Karpas-422 (cell line): ENCODE data around the gene OR5AC2. TPM values are rescaled to one million over a fixed set of nuclear protein-coding genes. Genes with fewer than 3 reads are reported as not detected.

Experiments used
- DNase-seq: peaks from one replicate; pipeline ENCODE4 v3.0.0-alpha.2; 2015
- H2AFZ ChIP-seq: fragments of 200-600 bp; sonication (generic); 2 replicates; pipeline ENCODE4 v1.6.1; 2014; ENCODE audit warnings: antibody characterized with exemption, low read length, mixed read lengths
- H3K27ac ChIP-seq: fragments of 200-600 bp; sonication (generic); 2 replicates; pipeline ENCODE4 v1.5.1; 2014; ENCODE audit warnings: mild to moderate bottlenecking, low read length, moderate library complexity
- H3K27me3 ChIP-seq: fragments of 200-600 bp; sonication (generic); 2 replicates; pipeline ENCODE4 v1.6.1; 2014; ENCODE audit warnings: low read length, mixed read lengths
- H3K36me3 ChIP-seq: fragments of 200-600 bp; sonication (generic); 2 replicates; pipeline ENCODE4 v1.6.1; 2014; ENCODE audit warnings: low read length, mixed read lengths; ENCODE audit not compliant: insufficient read depth
- H3K4me1 ChIP-seq: fragments of 200-600 bp; sonication (generic); 2 replicates; pipeline ENCODE4 v1.6.1; 2014; ENCODE audit warnings: mild to moderate bottlenecking, low read length, mixed read lengths
- H3K4me2 ChIP-seq: fragments of 200-600 bp; sonication (generic); 2 replicates; pipeline ENCODE4 v1.6.1; 2014; ENCODE audit warnings: low read length, low read depth, mild to moderate bottlenecking; ENCODE audit not compliant: poor library complexity, severe bottlenecking
- H3K4me3 ChIP-seq: fragments of 200-600 bp; sonication (generic); 2 replicates; pipeline ENCODE4 v1.5.1; 2014; ENCODE audit warnings: mild to moderate bottlenecking, antibody characterized with exemption, low read length, mixed read lengths
- H3K79me2 ChIP-seq: fragments of 200-600 bp; sonication (generic); 2 replicates; pipeline ENCODE4 v1.6.1; 2014; ENCODE audit warnings: mild to moderate bottlenecking, low read length, mixed read lengths
- H3K9ac ChIP-seq: fragments of 200-600 bp; sonication (generic); 2 replicates; pipeline ENCODE4 v1.6.0; 2014; ENCODE audit warnings: low read length
- H3K9me2 ChIP-seq: fragments of 200-600 bp; sonication (generic), shearing (Covaris generic); replicated peaks from 2 replicates; pipeline ENCODE4 v1.6.0; 2014; ENCODE audit warnings: mild to moderate bottlenecking, low read length, moderate library complexity; ENCODE audit not compliant: insufficient read depth
- H3K9me3 ChIP-seq: fragments of 300-700, 200-600 bp; sonication (generic); 2 replicates; pipeline ENCODE4 v1.6.1; 2014; ENCODE audit warnings: low read length, mixed read lengths
- H4K20me1 ChIP-seq: fragments of 200-600 bp; sonication (generic); 2 replicates; pipeline ENCODE4 v1.6.1; 2014; ENCODE audit warnings: mild to moderate bottlenecking, antibody characterized with exemption, low read length, low read depth; ENCODE audit not compliant: insufficient read depth
- total RNA-seq: library from RNA; depleted of rRNA; stranded (reverse); fragments of >200 nt; shearing (Covaris generic); gene quantifications from 2 replicates; pipeline ENCODE4 v1.2.3, GENCODE V29; 2014; ENCODE audit warnings: low replicate concordance; rRNA removed

Gene OR5AC2
- total RNA-seq, 1 experiment from 2014 or later = not detected

DNA sequence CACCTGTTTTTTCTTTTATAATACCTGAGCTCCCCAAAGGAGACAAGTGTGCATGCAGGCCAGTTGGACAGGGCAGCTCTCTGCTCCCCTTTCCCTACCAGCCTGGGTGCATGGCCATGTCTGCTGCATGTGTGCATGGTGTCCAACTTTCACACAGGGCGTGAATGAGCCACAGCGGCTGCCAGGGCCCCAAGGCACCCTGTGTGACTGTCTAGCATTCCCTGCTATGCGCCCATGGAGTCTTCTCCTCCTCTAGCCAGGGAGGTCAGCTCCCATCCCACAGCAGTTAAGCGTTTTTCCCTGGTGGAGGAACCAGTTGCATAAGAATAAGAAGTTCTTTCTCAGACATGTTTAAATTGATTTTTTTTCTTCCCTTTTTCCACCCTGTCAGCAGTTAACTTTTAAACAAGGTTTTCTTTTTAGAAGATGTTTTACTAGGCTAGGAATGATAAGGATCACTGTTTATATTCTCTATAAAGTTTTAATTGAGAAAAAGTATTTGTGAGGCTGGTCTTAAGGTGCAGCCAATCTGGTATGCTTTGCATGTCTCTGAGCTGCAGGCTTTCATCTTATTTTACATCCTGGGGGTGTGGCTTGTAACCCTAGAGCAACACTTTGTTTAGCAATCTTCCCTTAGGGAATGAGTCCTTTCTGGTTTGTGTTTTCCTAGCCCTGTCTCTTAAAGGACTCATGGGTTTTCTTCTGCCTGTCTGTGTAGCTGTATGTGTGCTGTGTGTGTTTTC is 23.0 kb downstream of the OR5AC2 start:
- Histone ChIP-seq H2AFZ (no peak overlapping the region), H3K4me2 (no peak overlapping the region), H3K4me3 (no peak overlapping the region), H3K79me2 (no peaks in the 10 kb centered on the region), H3K9ac (no peak overlapping the region), H3K4me1 (no peaks in the 10 kb centered on the region), H3K27ac (no peak overlapping the region), H4K20me1 (no peaks in the 10 kb centered on the region), H3K9me2 (no peaks in the 10 kb centered on the region), H3K9me3 (no peaks in the 10 kb centered on the region; the same call in 1 of the 2 replicates), H3K36me3 (no peaks in the 10 kb centered on the region), H3K27me3 (no peaks in the 10 kb centered on the region)
- no peak for DNase-seq

DNA sequence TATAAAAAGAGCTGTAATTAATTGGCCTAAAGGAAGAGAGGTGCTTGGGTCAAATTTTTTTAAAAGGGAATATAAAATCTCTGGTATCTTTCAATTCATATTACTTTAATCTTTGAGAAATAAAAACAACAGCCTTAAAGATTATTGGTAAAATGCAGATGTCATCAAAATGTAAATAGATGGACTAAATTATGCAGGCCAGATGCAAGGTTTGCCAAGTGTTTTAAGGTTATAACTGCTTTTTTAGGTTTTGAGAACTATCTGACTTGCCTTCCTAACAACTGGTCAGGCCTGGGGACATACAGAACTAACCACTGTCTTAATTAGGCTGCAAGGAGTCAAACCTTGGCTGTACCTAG is 23.6 kb downstream of the OR5AC2 start:
- no peaks in the 10 kb centered on the region for H4K20me1 ChIP-seq
- H3K9ac ChIP-seq = no peak overlapping the region
- H3K9me3 ChIP-seq = no peaks in the 10 kb centered on the region; the same call in 1 of the 2 replicates
- H3K36me3 ChIP-seq = no peaks in the 10 kb centered on the region
- H3K9me2 ChIP-seq = no peaks in the 10 kb centered on the region
- no peak overlapping the region for H3K4me2 ChIP-seq
- no peaks in the 10 kb centered on the region for H3K79me2 ChIP-seq
- H3K27me3 ChIP-seq = no peaks in the 10 kb centered on the region
- no peak for DNase-seq
- H3K4me3 ChIP-seq = no peak overlapping the region
- no peak overlapping the region for H3K27ac ChIP-seq
- H2AFZ ChIP-seq = no peak overlapping the region
- no peaks in the 10 kb centered on the region for H3K4me1 ChIP-seq

DNA sequence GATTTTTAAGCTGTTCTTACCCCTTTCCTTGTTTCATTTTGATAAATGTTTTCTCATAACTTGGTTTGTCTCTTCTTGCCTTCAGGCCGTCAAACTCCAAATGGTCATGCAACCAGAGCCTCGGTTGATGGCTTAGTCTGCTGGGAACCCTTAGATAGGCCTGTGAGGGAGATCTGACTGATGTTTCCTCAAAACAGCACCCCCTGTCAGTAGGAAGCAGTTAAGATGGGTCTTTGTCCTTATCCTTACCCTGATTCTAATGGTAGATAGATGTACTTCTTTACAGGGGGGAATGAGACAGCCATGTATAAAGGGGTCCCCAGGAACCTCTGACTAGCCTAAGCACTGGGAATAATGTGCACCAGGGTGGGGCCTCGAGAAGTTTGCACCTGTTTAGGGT is 27.3 kb downstream of the OR5AC2 start:
- H3K4me3 ChIP-seq = no peak overlapping the region
- no peak overlapping the region for H3K9ac ChIP-seq
- no peaks in the 10 kb centered on the region; the same call in 1 of the 2 replicates for H3K9me3 ChIP-seq
- no peak for DNase-seq
- H3K9me2 ChIP-seq = no peaks in the 10 kb centered on the region
- H3K4me1 ChIP-seq = no peaks in the 10 kb centered on the region
- H3K79me2 ChIP-seq = no peaks in the 10 kb centered on the region
- H3K27ac ChIP-seq = no peak overlapping the region
- no peaks in the 10 kb centered on the region for H3K27me3 ChIP-seq
- H4K20me1 ChIP-seq = no peaks in the 10 kb centered on the region
- no peak overlapping the region for H2AFZ ChIP-seq
- H3K36me3 ChIP-seq = no peaks in the 10 kb centered on the region
- H3K4me2 ChIP-seq = no peak overlapping the region

DNA sequence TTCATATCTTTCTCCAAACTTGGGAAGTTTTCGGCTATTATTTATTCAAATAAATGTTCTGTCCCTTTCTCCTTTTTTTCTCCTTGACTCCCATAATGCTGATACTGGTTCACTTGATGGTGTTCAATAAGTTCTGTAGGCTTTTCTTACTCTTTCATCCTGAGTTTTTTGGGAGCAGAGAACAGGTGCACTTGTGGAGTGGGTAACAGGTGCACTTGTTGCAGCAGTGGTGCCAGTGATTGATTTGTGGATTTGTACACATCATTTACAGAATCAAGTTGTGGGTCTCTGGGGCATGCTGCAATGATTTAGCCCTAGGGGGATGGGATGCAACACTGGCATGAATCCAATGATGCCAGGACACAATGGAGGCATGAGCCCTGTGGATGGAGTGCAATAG is 28.7 kb downstream of the OR5AC2 start:
- no peaks in the 10 kb centered on the region; the same call in 1 of the 2 replicates for H3K9me3 ChIP-seq
- H3K27me3 ChIP-seq = no peaks in the 10 kb centered on the region
- no peak overlapping the region for H3K4me2 ChIP-seq
- no peak overlapping the region for H3K27ac ChIP-seq
- no peak for DNase-seq
- H3K79me2 ChIP-seq = no peaks in the 10 kb centered on the region
- H3K4me1 ChIP-seq = no peaks in the 10 kb centered on the region
- no peaks in the 10 kb centered on the region for H3K36me3 ChIP-seq
- no peaks in the 10 kb centered on the region for H3K9me2 ChIP-seq
- H3K9ac ChIP-seq = no peak overlapping the region
- H3K4me3 ChIP-seq = no peak overlapping the region
- H2AFZ ChIP-seq = no peak overlapping the region
- no peaks in the 10 kb centered on the region for H4K20me1 ChIP-seq

- H3K27ac ChIP-seq = no peak within 1 kb of the TSS
- no peaks in the 10 kb centered on the region for H3K9me3 ChIP-seq
- no peaks in the 10 kb centered on the region for H3K27me3 ChIP-seq
- H3K4me1 ChIP-seq = no peaks in the 10 kb centered on the region
- H4K20me1 ChIP-seq = no peaks in the 10 kb centered on the region
- no peak within 1 kb of the TSS for H3K9ac ChIP-seq
- no peak for DNase-seq
- no peak within 1 kb of the TSS for H3K4me3 ChIP-seq
- H3K4me2 ChIP-seq = no peak within 1 kb of the TSS
- no peak within 1 kb of the TSS for H2AFZ ChIP-seq
- H3K36me3 ChIP-seq = no peaks in the 10 kb centered on the region
- H3K79me2 ChIP-seq = no peaks in the 10 kb centered on the region
- H3K9me2 ChIP-seq = no peaks in the 10 kb centered on the region
These were observed 43.4 kb downstream of the OR5AC2 start, which contains the start of gene OR5H1 for GRCh38 chr3:98130421-98130820. OR5H1 (plus strand) TSS chr3:98130721; CDS start chr3:98132698, 1,977 bp downstream.

DNA sequence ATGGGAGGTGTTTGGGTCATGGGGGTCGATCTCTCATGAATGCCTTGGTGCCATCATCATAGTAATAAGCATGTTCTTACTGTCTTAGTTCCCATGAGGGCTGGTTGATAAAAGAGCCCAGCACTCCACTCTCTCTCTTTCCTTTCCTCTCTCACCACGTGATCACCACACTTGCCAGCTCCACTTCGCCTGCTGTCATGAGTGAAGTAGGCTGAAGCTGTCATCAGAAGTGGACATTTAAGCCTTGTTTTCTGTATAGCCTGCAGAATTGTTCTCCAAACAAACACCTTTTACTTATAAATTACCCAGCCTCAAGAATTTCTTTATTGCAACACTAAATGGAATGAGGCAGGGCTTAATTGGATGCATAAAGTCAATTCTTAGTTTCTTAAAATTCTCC is 49.7 kb downstream of the OR5AC2 start:
- H3K27me3 ChIP-seq = no peaks in the 10 kb centered on the region; the same call in 1 of the 2 replicates
- H3K9me3 ChIP-seq = no peaks in the 10 kb centered on the region
- no peak overlapping the region for H2AFZ ChIP-seq
- no peak overlapping the region for H3K9ac ChIP-seq
- H3K36me3 ChIP-seq = no peaks in the 10 kb centered on the region
- no peaks in the 10 kb centered on the region for H3K9me2 ChIP-seq
- no peak overlapping the region for H3K4me2 ChIP-seq
- no peaks in the 10 kb centered on the region for H3K4me1 ChIP-seq
- H3K79me2 ChIP-seq = no peaks in the 10 kb centered on the region
- H4K20me1 ChIP-seq = no peaks in the 10 kb centered on the region
- DNase-seq = no peak
- no peak overlapping the region for H3K4me3 ChIP-seq
- H3K27ac ChIP-seq = no peak overlapping the region

Other genes starting within 250 kb of the OR5AC2 start
- gene RIOX2, start 114.7 kb upstream of the OR5AC2 start, total RNA-seq = 53.1 and 55.6 TPM in 2 replicates
- not detected in 2 replicates for gene GABRR3, start 51.9 kb upstream of the OR5AC2 start, total RNA-seq
- not detected in 2 replicates for gene OR5H1, start 43.5 kb downstream of the OR5AC2 start, total RNA-seq
- gene OR5H14, start 60.3 kb downstream of the OR5AC2 start, total RNA-seq = not detected in 2 replicates
- gene OR5H15, start 79.5 kb downstream of the OR5AC2 start, total RNA-seq = not detected in 2 replicates
- not detected in 2 replicates for gene OR5H6, start 177.1 kb downstream of the OR5AC2 start, total RNA-seq
- not detected in 2 replicates for gene OR5H2, start 195.3 kb downstream of the OR5AC2 start, total RNA-seq